HCT116 (cell line): ENCODE results near the gene LSM4. TPM values are rescaled to one million over a fixed set of nuclear protein-coding genes. Genes with fewer than 3 reads are reported as not detected.

Experiments
- ATAC-seq: fragments of 200-7000 bp; cut with Tn5 transposase; 2 replicates; pipeline ENCODE4 v1.9.1; 2020; ENCODE audit warnings: mild to moderate bottlenecking, moderate library complexity
- BruUV-seq: library from RNA; stranded (reverse); fragments of 400-500 nt; replicated peaks from 2 replicates; lab custom pipeline; 2021; lab: Mats Ljungman, UMichigan
- CTCF ChIA-PET: fragments of 300-600 bp; sonication (Branson Sonifier 250); formaldehyde crosslinking; loops from one replicate; lab custom pipeline; 2021; ENCODE audit warnings: antibody characterized with exemption; lab: Charles Lee
- POLR2A ChIA-PET: fragments of 300-600, 350-600 bp; sonication (Branson Sonifier 250); formaldehyde crosslinking; loops from one replicate; lab custom pipeline; 2021; ENCODE audit warnings: antibody characterized with exemption; lab: Charles Lee
- RAD21 ChIA-PET, 2 experiments: fragments of 300-600 bp; sonication (Branson Sonifier 250); formaldehyde crosslinking; loops; one replicate each; lab custom pipeline; 2023; ENCODE audit warnings: low total read pairs in 2 of 2; ENCODE audit not compliant: uncharacterized antibody in 2 of 2, unreplicated experiment in 2 of 2, low non-redundant PET in 1 of 2; lab: Charles Lee
- DNase-seq: peaks from one replicate; pipeline ENCODE4 v3.0.0-alpha.2; 2010; ENCODE audit warnings: low read depth, low spot score
- H2AFZ ChIP-seq: fragments of 200-600 bp; shearing (Covaris generic), sonication (generic); 2 replicates; pipeline ENCODE4 v1.6.1; 2017; ENCODE audit warnings: low read depth, mixed run types, mixed read lengths, antibody characterized with exemption, low read length; ENCODE audit not compliant: poor library complexity, severe bottlenecking
- H3K27ac ChIP-seq: 2 replicates; pipeline ENCODE4 v1.5.1; 2012; ENCODE audit warnings: low read depth, low read length
- H3K27me3 ChIP-seq: fragments of 200-600 bp; sonication (generic); 2 replicates; pipeline ENCODE4 v1.6.1; 2016; ENCODE audit warnings: mixed run types, low read length, mixed read lengths; ENCODE audit not compliant: insufficient read depth
- H3K36me3 ChIP-seq, 2 experiments: fragments of 200-500 bp in 1 of 2; fragments of 200-600 bp in 1 of 2; sonication (Bioruptor generic) in 1 of 2; sonication (generic) in 1 of 2; 2 replicates each; pipeline versions ENCODE4 v1.5.1 to v1.6.1; 2014 to 2016; ENCODE audit warnings: low read length in 2 of 2, inconsistent platforms in 1 of 2, mixed read lengths in 1 of 2, mixed run types in 1 of 2; ENCODE audit not compliant: insufficient read depth in 2 of 2, control insufficient read depth in 1 of 2
- H3K4me1 ChIP-seq, 2 experiments: fragments of 200-600 bp in 1 of 2; sonication (generic) in 1 of 2; 2 replicates each; pipeline versions ENCODE4 v1.5.1 to v1.6.1; 2012 to 2017; ENCODE audit warnings: low read length in 2 of 2, inconsistent platforms in 1 of 2, mild to moderate bottlenecking in 1 of 2, mixed read lengths in 1 of 2, mixed run types in 1 of 2, moderate library complexity in 1 of 2; ENCODE audit not compliant: insufficient read depth in 2 of 2, control insufficient read depth in 1 of 2
- H3K4me2 ChIP-seq: fragments of 200-600 bp; sonication (generic); 2 replicates; pipeline ENCODE4 v1.6.1; 2017; ENCODE audit warnings: mixed run types, low read length, mixed read lengths
- H3K4me3 ChIP-seq, 2 experiments: fragments of 200-600 bp in 1 of 2; sonication (generic) in 1 of 2; replicated peaks in 1 of 2; 2 replicates each; pipeline ENCODE4 v1.5.1; 2011 to 2016; ENCODE audit warnings: low read length in 2 of 2, control low read depth in 1 of 2, low read depth in 1 of 2, mild to moderate bottlenecking in 1 of 2, mixed read lengths in 1 of 2, mixed run types in 1 of 2
- H3K79me2 ChIP-seq: fragments of 200-600 bp; sonication (generic); 2 replicates; pipeline ENCODE4 v1.6.1; 2017; ENCODE audit warnings: mild to moderate bottlenecking, mixed run types, low read length, moderate library complexity, mixed read lengths; ENCODE audit not compliant: insufficient read depth
- H3K9ac ChIP-seq: fragments of 200-600 bp; sonication (generic); 2 replicates; pipeline ENCODE4 v1.6.1; 2016; ENCODE audit warnings: low read length, mixed read lengths
- H3K9me2 ChIP-seq: fragments of 200-600 bp; sonication (generic), shearing (Covaris generic); 2 replicates; pipeline ENCODE4 v1.6.1; 2017; ENCODE audit warnings: mixed run types, mild to moderate bottlenecking, moderate library complexity; ENCODE audit not compliant: insufficient read depth
- H3K9me3 ChIP-seq, 2 experiments: fragments of 200-500 bp in 1 of 2; fragments of 200-600 bp in 1 of 2; sonication (Bioruptor generic) in 1 of 2; sonication (generic) in 1 of 2; 2 replicates each; pipeline ENCODE4 v1.6.1; 2014 to 2017; ENCODE audit warnings: low read length in 2 of 2, mixed read lengths in 2 of 2, inconsistent platforms in 1 of 2, low read depth in 1 of 2, mild to moderate bottlenecking in 1 of 2, mixed run types in 1 of 2, moderate library complexity in 1 of 2; ENCODE audit not compliant: control insufficient read depth in 1 of 2, insufficient read depth in 1 of 2
- H4K20me1 ChIP-seq: fragments of 200-600 bp; sonication (generic), shearing (Covaris generic); 2 replicates; pipeline ENCODE4 v1.6.1; 2017; ENCODE audit warnings: mixed run types, mild to moderate bottlenecking, moderate library complexity; ENCODE audit not compliant: insufficient read depth
- ATF3 ChIP-seq: IDR thresholded peaks from 2 replicates; pipeline ENCODE4 v1.6.1; 2012
- CEBPB ChIP-seq: IDR thresholded peaks from 2 replicates; pipeline ENCODE4 v1.6.1; 2012; ENCODE audit warnings: low read depth
- CTCF ChIP-seq, 3 experiments: fragments of 200-600 bp in 1 of 3; sonication (generic) in 1 of 3; IDR thresholded peaks in 2 of 3; conservative IDR thresholded peaks in 1 of 3; 2 replicates each; pipeline ENCODE4 v1.5.1; 2012 to 2017; ENCODE audit warnings: low read depth in 2 of 3, low read length in 2 of 3, antibody characterized with exemption in 1 of 3, borderline replicate concordance in 1 of 3, control low read depth in 1 of 3, mild to moderate bottlenecking in 1 of 3, mixed read lengths in 1 of 3, mixed run types in 1 of 3, moderate library complexity in 1 of 3; ENCODE audit not compliant: insufficient read depth in 1 of 3
- EGR1 ChIP-seq: IDR thresholded peaks from 2 replicates; pipeline ENCODE4 v1.6.1; 2012; ENCODE audit warnings: low read depth
- ELF1 ChIP-seq: IDR thresholded peaks from 2 replicates; pipeline ENCODE4 v1.6.1; 2012; ENCODE audit warnings: low read depth, borderline replicate concordance
- EZH2phosphoT487 ChIP-seq: fragments of 200-600 bp; IDR thresholded peaks from 2 replicates; pipeline ENCODE4 v1.6.1; 2018; ENCODE audit warnings: antibody characterized with exemption, borderline replicate concordance
- FOSL1 ChIP-seq: IDR thresholded peaks from 2 replicates; pipeline ENCODE4 v1.6.1; 2012; ENCODE audit warnings: low read depth
- JUND ChIP-seq: IDR thresholded peaks from 2 replicates; pipeline ENCODE4 v1.6.1; 2012
- MAX ChIP-seq: IDR thresholded peaks from 2 replicates; pipeline ENCODE4 v1.6.1; 2012
- POLR2A ChIP-seq: IDR thresholded peaks from 2 replicates; pipeline ENCODE4 v1.7.0; 2011; ENCODE audit warnings: borderline replicate concordance; ENCODE audit not compliant: insufficient read depth, insufficient read length; ENCODE audit errors: extremely low read depth
- RAD21 ChIP-seq: IDR thresholded peaks from 2 replicates; pipeline ENCODE4 v1.6.1; 2012; ENCODE audit warnings: low read depth, mild to moderate bottlenecking
- REST ChIP-seq: IDR thresholded peaks from 2 replicates; pipeline ENCODE4 v1.6.1; 2012; ENCODE audit warnings: low read depth
- SIN3A ChIP-seq: IDR thresholded peaks from 2 replicates; pipeline ENCODE4 v1.6.1; 2012; ENCODE audit warnings: low read depth
- SP1 ChIP-seq: IDR thresholded peaks from 2 replicates; pipeline ENCODE4 v1.6.1; 2012; ENCODE audit warnings: low read depth
- SRF ChIP-seq: IDR thresholded peaks from 2 replicates; pipeline ENCODE4 v1.6.1; 2012; ENCODE audit warnings: low read depth
- TCF7L2 ChIP-seq: IDR thresholded peaks from 2 replicates; pipeline ENCODE4 v1.7.0; 2011; ENCODE audit warnings: borderline replicate concordance, inconsistent platforms; ENCODE audit not compliant: insufficient read depth, insufficient read length; ENCODE audit errors: extremely low read depth
- ZBTB33 ChIP-seq: IDR thresholded peaks from 2 replicates; pipeline ENCODE4 v1.6.1; 2011; ENCODE audit warnings: mild to moderate bottlenecking, low read length, moderate library complexity; ENCODE audit not compliant: insufficient replicate concordance; ENCODE audit errors: extremely low read depth
- ZFX ChIP-seq: fragments of 450-650 bp; IDR thresholded peaks from 2 replicates; pipeline ENCODE4 v1.6.1; 2017
- ZNF274 ChIP-seq: fragments of 200-500 bp; sonication (Bioruptor generic); IDR thresholded peaks from 2 replicates; pipeline ENCODE4 v1.6.1; 2014; ENCODE audit warnings: mild to moderate bottlenecking, low read depth, low read length, inconsistent platforms
- intact Hi-C: fragments of 100-400 bp; cut with micrococcal nuclease; formaldehyde crosslinking; loops from 2 replicates; pipeline ENCODE4 v1.10.0; 2022
- total RNA-seq: library from RNA; stranded (reverse); gene quantifications from one replicate; pipeline ENCODE4 v1.2.1, GENCODE V29; 2021; ENCODE audit not compliant: unreplicated experiment

The LSM4 gene
- total RNA-seq, 1 experiment from 2014 or later, result 400 TPM

- intact Hi-C loops, result no loop called here
- H3K27me3 ChIP-seq, result no peaks in the 10 kb centered on the region
- ATAC-seq (peak; percentile 56), DNase-seq (no peak)
- no peaks in the 10 kb centered on the region for H3K79me2 ChIP-seq
- ChIA-PET CTCF (interaction anchor here (1.8 kb wide), 1 partner anchor 22 kb away, joined by 8 read pairs; no protein-coding TSS in a partner anchor), RAD21 (interaction anchor here in 1 of 2 experiments (0.8 kb wide), 1 partner anchor 9 kb away, joined by 3 read pairs; no protein-coding TSS in a partner anchor), POLR2A (interaction anchor here (1.1 to 2.9 kb wide), 4 partner anchors 9 to 22 kb away, joined by 5 to 26 read pairs (median 16); partner anchors contain the start of genes JUND and LSM4)
- no TSS peak for BruUV-seq
- H2AFZ ChIP-seq, result no peak overlapping the region
- H3K36me3 ChIP-seq, result peaks cover 2 to 3% of the 10 kb centered on the region in 2 experiments; a peak in 2 of 4 replicates
- peak overlapping the region; percentile 85 for H3K4me2 ChIP-seq
- H3K9me3 ChIP-seq, result no peaks in the 10 kb centered on the region
- peaks cover 59 to 86% of the 10 kb centered on the region in 2 experiments for H3K4me1 ChIP-seq
- no peaks in the 10 kb centered on the region for H3K9me2 ChIP-seq
- H3K4me3 ChIP-seq, result peak overlapping the region in 1 of 2 experiments; percentile 34; a peak in 2 of 4 replicates
- peak overlapping the region; percentile 67 for H3K27ac ChIP-seq
- no peaks in the 10 kb centered on the region for H4K20me1 ChIP-seq
- peak overlapping the region; percentile 64 for H3K9ac ChIP-seq
- TF ChIP-seq EZH2phosphoT487, result no peak
- TF ChIP-seq CTCF (IDR thresholded peaks at IDR 0.05 in 2 of 3, conservative IDR thresholded peaks at IDR 0.05 in 1 of 3; ENCODE audit: borderline replicate concordance in 1 of 3, insufficient read depth in 1 of 3, low read depth in 2 of 3, low read length in 2 of 3), result no peak
- no peak for TF ChIP-seq SIN3A
- TF ChIP-seq ZNF274, result no peak
- no peak for TF ChIP-seq ELF1
- TF ChIP-seq RAD21, result no peak
- TF ChIP-seq SP1, result peak; percentile 85
- no peak for TF ChIP-seq REST
- peak; percentile 45; the same call in 1 of the 2 replicates for TF ChIP-seq MAX
- no peak for TF ChIP-seq POLR2A
- peak; percentile 87 for TF ChIP-seq JUND
- TF ChIP-seq ZBTB33, result no peak
- TF ChIP-seq ATF3, result no peak
- no peak for TF ChIP-seq CEBPB
- TF ChIP-seq TCF7L2, result no peak
- no peak for TF ChIP-seq EGR1
- peak; percentile 82 for TF ChIP-seq FOSL1
- TF ChIP-seq ZFX, result no peak
- no peak for TF ChIP-seq SRF
These were observed 21.8 kb downstream of the LSM4 start for GRCh38 chr19:18300930-18301717.
